GM23338 (cell line): ENCODE results near the gene PPP6R1. TPM values are rescaled to one million over a fixed set of nuclear protein-coding genes. Genes with fewer than 3 reads are reported as not detected.
A peak's percentile ranks its signal among the peaks of the same experiment; 100 is the strongest.

Source experiments
- ATAC-seq: fragments of 200-7000 bp; cut with Tn5 transposase; 3 replicates; pipeline ENCODE4 v1.9.1; 2020
- DNase-seq: peaks from one replicate; pipeline ENCODE4 v3.0.0-alpha.2; 2015; ENCODE audit warnings: low spot score
- H2AFZ ChIP-seq: fragments of 200-600 bp; sonication (generic); 2 replicates; pipeline ENCODE4 v1.8.0; 2016; ENCODE audit warnings: antibody characterized with exemption, mild to moderate bottlenecking, moderate library complexity
- H3F3A ChIP-seq: fragments of 200-600 bp; sonication (generic); replicated peaks from 2 replicates; pipeline ENCODE4 v1.8.0; 2017; ENCODE audit warnings: antibody characterized with exemption, mixed run types, low read depth
- H3K27ac ChIP-seq: fragments of 200-600 bp; sonication (generic); 2 replicates; pipeline ENCODE4 v1.6.1; 2016; ENCODE audit warnings: low read depth
- H3K27me3 ChIP-seq: fragments of 200-600 bp; sonication (generic); 2 replicates; pipeline ENCODE4 v1.8.0; 2016; ENCODE audit warnings: mild to moderate bottlenecking, mixed run types, moderate library complexity; ENCODE audit not compliant: insufficient read depth
- H3K36me3 ChIP-seq: fragments of 200-600 bp; sonication (generic); 2 replicates; pipeline ENCODE4 v1.8.0; 2016; ENCODE audit warnings: mild to moderate bottlenecking; ENCODE audit not compliant: insufficient read depth
- H3K4me1 ChIP-seq: fragments of 200-600 bp; sonication (generic); 2 replicates; pipeline ENCODE4 v1.8.0; 2016; ENCODE audit warnings: mild to moderate bottlenecking, moderate library complexity; ENCODE audit not compliant: insufficient read depth
- H3K4me2 ChIP-seq: fragments of 200-600 bp; sonication (generic); 2 replicates; pipeline ENCODE4 v1.7.1; 2017; ENCODE audit warnings: mixed run types
- H3K4me3 ChIP-seq: fragments of 200-600 bp; sonication (generic); 2 replicates; pipeline ENCODE4 v1.6.1; 2016; ENCODE audit warnings: mixed run types
- H3K79me2 ChIP-seq: fragments of 200-600 bp; sonication (generic); replicated peaks from 2 replicates; pipeline ENCODE4 v1.8.0; 2017; ENCODE audit warnings: mild to moderate bottlenecking; ENCODE audit not compliant: insufficient read depth
- H3K9me2 ChIP-seq: fragments of 200-600 bp; sonication (generic); 2 replicates; pipeline ENCODE4 v1.8.0; 2017; ENCODE audit not compliant: insufficient read depth
- H4K20me1 ChIP-seq: fragments of 200-600 bp; sonication (generic); replicated peaks from 2 replicates; pipeline ENCODE4 v1.8.0; 2017; ENCODE audit warnings: mild to moderate bottlenecking; ENCODE audit not compliant: insufficient read depth
- H3K27ac Mint-ChIP-seq: 2 replicates; pipeline ENCODE4 v1.8.0; 2020; ENCODE audit warnings: inconsistent platforms, mild to moderate bottlenecking, moderate library complexity, mixed read lengths
- H3K27me3 Mint-ChIP-seq: 3 replicates; pipeline ENCODE4 v1.8.0; 2022; ENCODE audit warnings: low read depth, mild to moderate bottlenecking, moderate library complexity, mixed read lengths, inconsistent platforms; ENCODE audit not compliant: insufficient read depth, poor library complexity
- H3K36me3 Mint-ChIP-seq: 3 replicates; pipeline ENCODE4 v1.8.0; 2021; ENCODE audit warnings: low read depth, mild to moderate bottlenecking, inconsistent platforms, moderate library complexity, mixed read lengths
- H3K4me1 Mint-ChIP-seq: 3 replicates; pipeline ENCODE4 v1.8.0; 2020; ENCODE audit warnings: mild to moderate bottlenecking, inconsistent platforms, mixed read lengths
- H3K4me3 Mint-ChIP-seq: 3 replicates; pipeline ENCODE4 v1.8.0; 2021; ENCODE audit warnings: moderate library complexity, mild to moderate bottlenecking, inconsistent platforms, mixed read lengths
- H3K9me3 Mint-ChIP-seq: 3 replicates; pipeline ENCODE4 v1.8.0; 2020; ENCODE audit warnings: moderate library complexity, mild to moderate bottlenecking, inconsistent platforms, mixed read lengths
- CREB1 ChIP-seq: fragments of 250-450 bp; sonication (Bioruptor Pico); IDR thresholded peaks from 2 replicates; pipeline ENCODE4 v1.5.0; 2020; ENCODE audit warnings: low read depth, mild to moderate bottlenecking, moderate library complexity
- ETS1 ChIP-seq: IDR thresholded peaks from 2 replicates; pipeline ENCODE4 v1.6.1; 2016; ENCODE audit warnings: antibody characterized with exemption
- EZH2phosphoT487 ChIP-seq: fragments of 200-600 bp; sonication (generic); IDR thresholded peaks from one replicate; pipeline ENCODE4 v1.8.1; 2018; ENCODE audit warnings: antibody characterized with exemption; ENCODE audit not compliant: unreplicated experiment
- JUNB ChIP-seq: IDR thresholded peaks from one replicate; pipeline ENCODE4 v1.6.1; 2016; ENCODE audit warnings: antibody characterized with exemption; ENCODE audit not compliant: unreplicated experiment
- STAT1 ChIP-seq: IDR thresholded peaks from one replicate; pipeline ENCODE4 v1.6.1; 2016; ENCODE audit warnings: antibody characterized with exemption; ENCODE audit not compliant: unreplicated experiment
- ZNF114 ChIP-seq: fragments of 250-450 bp; sonication (Bioruptor Pico); IDR thresholded peaks from 2 replicates; pipeline ENCODE4 v1.5.0; 2020; ENCODE audit warnings: mild to moderate bottlenecking, moderate library complexity
- ZNF331 ChIP-seq: fragments of 250-450 bp; sonication (Bioruptor Pico); IDR thresholded peaks from 2 replicates; pipeline ENCODE4 v1.5.0; 2020; ENCODE audit warnings: low read depth, mild to moderate bottlenecking, moderate library complexity
- polyA plus RNA-seq: library from polyadenylated mRNA; unstranded; fragments of >200 nt; fragmentation: Nextera tagmentation; extraction: Ambion mirVana; gene quantifications from 2 replicates; pipeline ENCODE4 v1.2.1, GENCODE V29; 2016
- total RNA-seq: library from RNA; depleted of rRNA; stranded (reverse); fragments of >200 nt; shearing (Covaris generic); gene quantifications from 2 replicates; pipeline ENCODE4 v1.2.3, GENCODE V29; 2014
- TF ChIP-seq, protein P1 (sequence below): fragments of 250-450 bp; sonication (Bioruptor Pico); IDR thresholded peaks from 2 replicates; pipeline ENCODE4 v1.5.0; 2020; ENCODE audit warnings: mild to moderate bottlenecking, moderate library complexity
- TF ChIP-seq, protein P2 (sequence below): IDR thresholded peaks from one replicate; pipeline ENCODE4 v1.6.1; 2018; ENCODE audit warnings: antibody characterized with exemption; ENCODE audit not compliant: unreplicated experiment

The PPP6R1 gene
- total and polyA plus RNA-seq, 2 experiments from 2014 or later, result 22.2 to 70.8 TPM

DNA sequence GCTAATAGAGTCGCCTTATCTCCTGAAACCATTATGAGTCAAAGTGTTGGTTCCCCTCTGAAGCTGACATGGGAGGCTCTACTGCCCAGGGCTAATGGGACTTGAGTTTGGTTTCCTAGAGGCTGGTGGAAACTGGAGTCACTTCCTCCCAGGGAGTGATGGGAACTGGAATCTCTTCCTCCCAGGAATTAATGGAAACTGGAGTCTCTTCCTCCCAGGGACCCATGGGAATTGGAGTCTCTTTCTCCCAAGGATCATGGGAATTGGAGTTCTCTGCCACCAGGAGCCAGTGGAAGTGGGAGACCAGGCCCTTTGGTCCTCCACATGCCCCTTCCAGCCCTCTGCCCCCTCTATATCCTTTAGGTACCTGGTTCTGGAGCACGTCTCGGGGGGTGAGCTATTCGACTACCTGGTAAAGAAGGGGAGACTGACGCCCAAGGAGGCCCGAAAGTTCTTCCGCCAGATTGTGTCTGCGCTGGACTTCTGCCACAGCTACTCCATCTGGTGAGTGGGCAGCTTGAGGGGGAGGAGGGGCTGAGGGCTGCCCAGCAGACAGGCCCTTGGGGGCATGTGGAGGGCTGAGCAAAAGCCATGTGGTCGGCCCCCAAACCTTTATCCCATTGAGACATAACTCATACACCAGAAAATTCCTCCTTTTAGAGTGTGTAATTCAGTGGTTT, 30.4 kb upstream of the PPP6R1 start:
- H3K27ac Mint-ChIP-seq, result no peak overlapping the region
- no peak for TF ChIP-seq JUNB
- TF ChIP-seq ETS1, result peak; percentile 44; the same call in 1 of the 2 replicates

DNA sequence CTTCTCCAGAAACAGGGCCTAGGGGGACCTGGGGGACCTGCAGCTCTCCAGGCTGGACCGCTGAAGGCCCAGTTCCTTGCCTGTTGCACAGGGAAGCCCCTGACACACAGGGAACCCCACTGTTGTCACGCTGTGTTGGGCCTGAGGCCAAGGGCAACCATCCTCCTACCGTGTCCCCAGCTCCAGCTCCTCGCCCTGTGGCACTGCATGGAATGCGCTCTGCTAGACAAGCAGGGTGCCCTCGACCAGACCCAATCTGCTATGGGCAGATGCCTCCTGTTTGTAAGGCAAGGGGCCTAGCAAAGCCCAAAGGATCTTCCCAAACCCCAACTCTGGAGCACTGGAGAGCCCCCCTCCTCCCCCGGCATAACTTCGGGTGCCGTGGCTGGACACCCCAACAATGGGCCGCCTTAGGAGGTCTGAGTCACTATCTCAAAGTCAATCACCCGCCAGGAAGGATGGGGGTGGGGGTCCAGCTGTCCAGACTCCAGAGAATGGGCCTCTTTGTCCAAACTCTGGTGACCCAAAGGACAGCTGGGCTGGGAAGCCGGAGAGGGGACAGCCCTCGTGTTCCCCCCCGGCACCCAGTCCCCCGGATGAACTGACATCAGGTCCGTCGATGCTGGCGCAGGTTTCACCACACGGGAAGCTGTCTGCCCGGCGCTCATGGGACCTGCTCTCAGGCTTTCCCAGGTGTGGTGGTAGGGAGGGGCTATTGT, 28.7 kb upstream of the PPP6R1 start:
- 0 out of 2 replicates have a peak, but pooled peaks cover 7% of the 10 kb centered on the region for H3K79me2 ChIP-seq
- Mint-ChIP-seq H3K9me3 (no peaks in the 10 kb centered on the region), H3K4me1 (peaks cover 15% of the 10 kb centered on the region), H3K27me3 (peaks cover 14% of the 10 kb centered on the region), H3K4me3 (no peak overlapping the region), H3K36me3 (peaks cover 46% of the 10 kb centered on the region), H3K27ac (no peak overlapping the region)
- H3K36me3 ChIP-seq, result peaks cover 22% of the 10 kb centered on the region; the same call in 1 of the 2 replicates
- no peaks in the 10 kb centered on the region for H3K9me2 ChIP-seq
- no peak overlapping the region for H2AFZ ChIP-seq
- H3F3A ChIP-seq, result 0 out of 2 replicates have a peak, but pooled peaks cover 11% of the 10 kb centered on the region
- no peak for DNase-seq
- H3K4me3 ChIP-seq, result no peak overlapping the region
- peaks cover 3% of the 10 kb centered on the region for H3K4me1 ChIP-seq
- H3K27me3 ChIP-seq, result no peaks in the 10 kb centered on the region
- H3K4me2 ChIP-seq, result no peak overlapping the region
- ATAC-seq, result no peak
- H3K27ac ChIP-seq, result no peak overlapping the region
- H4K20me1 ChIP-seq, result 0 out of 2 replicates have a peak, but pooled peaks cover 4% of the 10 kb centered on the region
- TF ChIP-seq STAT1 (no peak), ZNF331 (CRISPR knock-in tag) (no peak), EZH2phosphoT487 (no peak), CREB1 (CRISPR knock-in tag) (no peak), ZNF114 (CRISPR knock-in tag) (no peak)
- TF ChIP-seq, protein P1, sequence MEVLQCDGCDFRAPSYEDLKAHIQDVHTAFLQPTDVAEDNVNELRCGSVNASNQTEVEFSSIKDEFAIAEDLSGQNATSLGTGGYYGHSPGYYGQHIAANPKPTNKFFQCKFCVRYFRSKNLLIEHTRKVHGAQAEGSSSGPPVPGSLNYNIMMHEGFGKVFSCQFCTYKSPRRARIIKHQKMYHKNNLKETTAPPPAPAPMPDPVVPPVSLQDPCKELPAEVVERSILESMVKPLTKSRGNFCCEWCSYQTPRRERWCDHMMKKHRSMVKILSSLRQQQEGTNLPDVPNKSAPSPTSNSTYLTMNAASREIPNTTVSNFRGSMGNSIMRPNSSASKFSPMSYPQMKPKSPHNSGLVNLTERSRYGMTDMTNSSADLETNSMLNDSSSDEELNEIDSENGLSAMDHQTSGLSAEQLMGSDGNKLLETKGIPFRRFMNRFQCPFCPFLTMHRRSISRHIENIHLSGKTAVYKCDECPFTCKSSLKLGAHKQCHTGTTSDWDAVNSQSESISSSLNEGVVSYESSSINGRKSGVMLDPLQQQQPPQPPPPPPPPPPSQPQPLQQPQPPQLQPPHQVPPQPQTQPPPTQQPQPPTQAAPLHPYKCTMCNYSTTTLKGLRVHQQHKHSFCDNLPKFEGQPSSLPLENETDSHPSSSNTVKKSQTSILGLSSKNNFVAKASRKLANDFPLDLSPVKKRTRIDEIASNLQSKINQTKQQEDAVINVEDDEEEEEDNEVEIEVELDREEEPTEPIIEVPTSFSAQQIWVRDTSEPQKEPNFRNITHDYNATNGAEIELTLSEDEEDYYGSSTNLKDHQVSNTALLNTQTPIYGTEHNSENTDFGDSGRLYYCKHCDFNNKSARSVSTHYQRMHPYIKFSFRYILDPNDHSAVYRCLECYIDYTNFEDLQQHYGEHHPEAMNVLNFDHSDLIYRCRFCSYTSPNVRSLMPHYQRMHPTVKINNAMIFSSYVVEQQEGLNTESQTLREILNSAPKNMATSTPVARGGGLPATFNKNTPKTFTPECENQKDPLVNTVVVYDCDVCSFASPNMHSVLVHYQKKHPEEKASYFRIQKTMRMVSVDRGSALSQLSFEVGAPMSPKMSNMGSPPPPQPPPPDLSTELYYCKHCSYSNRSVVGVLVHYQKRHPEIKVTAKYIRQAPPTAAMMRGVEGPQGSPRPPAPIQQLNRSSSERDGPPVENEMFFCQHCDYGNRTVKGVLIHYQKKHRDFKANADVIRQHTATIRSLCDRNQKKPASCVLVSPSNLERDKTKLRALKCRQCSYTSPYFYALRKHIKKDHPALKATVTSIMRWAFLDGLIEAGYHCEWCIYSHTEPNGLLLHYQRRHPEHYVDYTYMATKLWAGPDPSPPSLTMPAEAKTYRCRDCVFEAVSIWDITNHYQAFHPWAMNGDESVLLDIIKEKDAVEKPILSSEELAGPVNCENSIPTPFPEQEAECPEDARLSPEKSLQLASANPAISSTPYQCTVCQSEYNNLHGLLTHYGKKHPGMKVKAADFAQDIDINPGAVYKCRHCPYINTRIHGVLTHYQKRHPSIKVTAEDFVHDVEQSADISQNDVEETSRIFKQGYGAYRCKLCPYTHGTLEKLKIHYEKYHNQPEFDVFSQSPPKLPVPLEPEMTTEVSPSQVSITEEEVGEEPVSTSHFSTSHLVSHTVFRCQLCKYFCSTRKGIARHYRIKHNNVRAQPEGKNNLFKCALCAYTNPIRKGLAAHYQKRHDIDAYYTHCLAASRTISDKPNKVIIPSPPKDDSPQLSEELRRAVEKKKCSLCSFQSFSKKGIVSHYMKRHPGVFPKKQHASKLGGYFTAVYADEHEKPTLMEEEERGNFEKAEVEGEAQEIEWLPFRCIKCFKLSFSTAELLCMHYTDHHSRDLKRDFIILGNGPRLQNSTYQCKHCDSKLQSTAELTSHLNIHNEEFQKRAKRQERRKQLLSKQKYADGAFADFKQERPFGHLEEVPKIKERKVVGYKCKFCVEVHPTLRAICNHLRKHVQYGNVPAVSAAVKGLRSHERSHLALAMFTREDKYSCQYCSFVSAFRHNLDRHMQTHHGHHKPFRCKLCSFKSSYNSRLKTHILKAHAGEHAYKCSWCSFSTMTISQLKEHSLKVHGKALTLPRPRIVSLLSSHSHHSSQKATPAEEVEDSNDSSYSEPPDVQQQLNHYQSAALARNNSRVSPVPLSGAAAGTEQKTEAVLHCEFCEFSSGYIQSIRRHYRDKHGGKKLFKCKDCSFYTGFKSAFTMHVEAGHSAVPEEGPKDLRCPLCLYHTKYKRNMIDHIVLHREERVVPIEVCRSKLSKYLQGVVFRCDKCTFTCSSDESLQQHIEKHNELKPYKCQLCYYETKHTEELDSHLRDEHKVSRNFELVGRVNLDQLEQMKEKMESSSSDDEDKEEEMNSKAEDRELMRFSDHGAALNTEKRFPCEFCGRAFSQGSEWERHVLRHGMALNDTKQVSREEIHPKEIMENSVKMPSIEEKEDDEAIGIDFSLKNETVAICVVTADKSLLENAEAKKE (CRISPR knock-in tag), result no peak
- TF ChIP-seq, protein P2, sequence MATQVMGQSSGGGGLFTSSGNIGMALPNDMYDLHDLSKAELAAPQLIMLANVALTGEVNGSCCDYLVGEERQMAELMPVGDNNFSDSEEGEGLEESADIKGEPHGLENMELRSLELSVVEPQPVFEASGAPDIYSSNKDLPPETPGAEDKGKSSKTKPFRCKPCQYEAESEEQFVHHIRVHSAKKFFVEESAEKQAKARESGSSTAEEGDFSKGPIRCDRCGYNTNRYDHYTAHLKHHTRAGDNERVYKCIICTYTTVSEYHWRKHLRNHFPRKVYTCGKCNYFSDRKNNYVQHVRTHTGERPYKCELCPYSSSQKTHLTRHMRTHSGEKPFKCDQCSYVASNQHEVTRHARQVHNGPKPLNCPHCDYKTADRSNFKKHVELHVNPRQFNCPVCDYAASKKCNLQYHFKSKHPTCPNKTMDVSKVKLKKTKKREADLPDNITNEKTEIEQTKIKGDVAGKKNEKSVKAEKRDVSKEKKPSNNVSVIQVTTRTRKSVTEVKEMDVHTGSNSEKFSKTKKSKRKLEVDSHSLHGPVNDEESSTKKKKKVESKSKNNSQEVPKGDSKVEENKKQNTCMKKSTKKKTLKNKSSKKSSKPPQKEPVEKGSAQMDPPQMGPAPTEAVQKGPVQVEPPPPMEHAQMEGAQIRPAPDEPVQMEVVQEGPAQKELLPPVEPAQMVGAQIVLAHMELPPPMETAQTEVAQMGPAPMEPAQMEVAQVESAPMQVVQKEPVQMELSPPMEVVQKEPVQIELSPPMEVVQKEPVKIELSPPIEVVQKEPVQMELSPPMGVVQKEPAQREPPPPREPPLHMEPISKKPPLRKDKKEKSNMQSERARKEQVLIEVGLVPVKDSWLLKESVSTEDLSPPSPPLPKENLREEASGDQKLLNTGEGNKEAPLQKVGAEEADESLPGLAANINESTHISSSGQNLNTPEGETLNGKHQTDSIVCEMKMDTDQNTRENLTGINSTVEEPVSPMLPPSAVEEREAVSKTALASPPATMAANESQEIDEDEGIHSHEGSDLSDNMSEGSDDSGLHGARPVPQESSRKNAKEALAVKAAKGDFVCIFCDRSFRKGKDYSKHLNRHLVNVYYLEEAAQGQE, result no peak

More for the DNA sequence above, 30.4 kb upstream of the PPP6R1 start:
- H3K36me3 ChIP-seq, result peaks cover 27% of the 10 kb centered on the region
- no peak overlapping the region for H3K4me3 ChIP-seq
- H3K9me2 ChIP-seq, result no peaks in the 10 kb centered on the region
- no peak for DNase-seq
- 0 out of 2 replicates have a peak, but pooled peaks cover 7% of the 10 kb centered on the region for H3F3A ChIP-seq
- H3K79me2 ChIP-seq, result 0 out of 2 replicates have a peak, but pooled peaks cover 7% of the 10 kb centered on the region
- H3K9me3 Mint-ChIP-seq, result no peaks in the 10 kb centered on the region
- H3K27me3 ChIP-seq, result no peaks in the 10 kb centered on the region
- no peak overlapping the region for H3K27ac ChIP-seq
- no peak overlapping the region for H2AFZ ChIP-seq
- H3K4me1 Mint-ChIP-seq, result peaks cover 11% of the 10 kb centered on the region; the same call in 2 of the 3 replicates
- no peak overlapping the region for H3K4me3 Mint-ChIP-seq
- no peak for ATAC-seq
- no peak overlapping the region for H3K4me2 ChIP-seq
- H4K20me1 ChIP-seq, result 0 out of 2 replicates have a peak, but pooled peaks cover 4% of the 10 kb centered on the region
- peaks cover 9% of the 10 kb centered on the region for H3K27me3 Mint-ChIP-seq
- no peaks in the 10 kb centered on the region; the same call in 1 of the 2 replicates for H3K4me1 ChIP-seq
- H3K36me3 Mint-ChIP-seq, result peaks cover 52% of the 10 kb centered on the region
